Left renal cortex interstitium (tissue), 4 donors: Measurements from ENCODE around the gene INPP4A. TPM values are rescaled to one million over a fixed set of nuclear protein-coding genes. Genes with fewer than 3 reads are reported as not detected.

Source experiments
- DNase-seq, 4 donors: peaks; one replicate each; pipeline ENCODE4 v3.0.0-alpha.2; 2013; ENCODE audit warnings: low read depth in 4 of 4, low spot score in 2 of 4, missing footprints in 1 of 4
- polyA plus RNA-seq, 4 donors: library from polyadenylated mRNA; unstranded; fragments of 120-200 nt; gene quantifications; one replicate each; pipeline ENCODE4 v1.2.1, GENCODE V29; 2013; ENCODE audit not compliant: insufficient read length in 4 of 4

Gene INPP4A
- polyA plus RNA-seq, 4 donors, result 17.4 to 27.6 (median 20.5) TPM

GRCh38 chr2:98556344-98557033 lies 111.8 kb downstream of the INPP4A start:
- no peak for DNase-seq

- no peak for DNase-seq
Measured at GRCh38 chr2:98558852-98559530, 114.3 kb downstream of the INPP4A start.

- no peak for DNase-seq
Measured at GRCh38 chr2:98559581-98559980, 114.9 kb downstream of the INPP4A start.

- DNase-seq, result no peak
Measured at GRCh38 chr2:98560256-98560771, 115.7 kb downstream of the INPP4A start.

- no peak for DNase-seq
Measured at GRCh38 chr2:98561018-98561417, 116.4 kb downstream of the INPP4A start.

GRCh38 chr2:98561902-98562695 lies 117.4 kb downstream of the INPP4A start:
- DNase-seq, result no peak

- DNase-seq, result no peak
Measured at GRCh38 chr2:98563394-98563793, 118.7 kb downstream of the INPP4A start.

- no peak for DNase-seq
Measured at GRCh38 chr2:98564541-98565132, 120.0 kb downstream of the INPP4A start.

GRCh38 chr2:98565286-98565860 lies 120.7 kb downstream of the INPP4A start:
- DNase-seq, result no peak

GRCh38 chr2:98565941-98566340 lies 121.3 kb downstream of the INPP4A start:
- DNase-seq, result no peak

- DNase-seq, result no peak
Measured at GRCh38 chr2:98568161-98568956, 123.7 kb downstream of the INPP4A start.

GRCh38 chr2:98569197-98569793 lies 124.6 kb downstream of the INPP4A start:
- no peak for DNase-seq

- DNase-seq, result no peak
Measured at GRCh38 chr2:98569915-98570314, 125.3 kb downstream of the INPP4A start.

GRCh38 chr2:98570356-98570755 lies 125.7 kb downstream of the INPP4A start:
- no peak for DNase-seq

- DNase-seq, result no peak
Measured at GRCh38 chr2:98571121-98571701, 126.6 kb downstream of the INPP4A start.

GRCh38 chr2:98571796-98572195 lies 127.1 kb downstream of the INPP4A start:
- no peak for DNase-seq

- DNase-seq, result no peak
Measured at GRCh38 chr2:98572211-98572610, 127.6 kb downstream of the INPP4A start.

- DNase-seq, result no peak
Measured at GRCh38 chr2:98572676-98573075, 128.0 kb downstream of the INPP4A start.

- no peak for DNase-seq
Measured at GRCh38 chr2:98573426-98573825, 128.8 kb downstream of the INPP4A start.
